IMR-90 (cell line): ENCODE measurements around the gene ZNF512B. TPM values are rescaled to one million over a fixed set of nuclear protein-coding genes. Genes with fewer than 3 reads are reported as not detected.

Source experiments
- ATAC-seq: fragments of 200-7000 bp; cut with Tn5 transposase; 2 replicates; pipeline ENCODE4 v1.9.1; 2020; ENCODE audit warnings: low read depth, mild to moderate bottlenecking, moderate library complexity
- BruUV-seq: library from RNA; stranded (reverse); fragments of 400-500 nt; replicated peaks from 2 replicates; lab custom pipeline; 2021; lab: Mats Ljungman, UMichigan
- CTCF ChIA-PET: fragments of 300-600 bp; formaldehyde crosslinking; extraction: SDS; loops from one replicate; lab custom pipeline; 2021; ENCODE audit warnings: antibody characterized with exemption; lab: Yijun Ruan, JAX
- POLR2A ChIA-PET: fragments of 300-600 bp; sonication (Branson Sonifier 250); formaldehyde crosslinking; loops from one replicate; lab custom pipeline; 2022; ENCODE audit warnings: antibody characterized with exemption; ENCODE audit not compliant: unreplicated experiment; lab: Charles Lee
- DNase-seq: peaks from one replicate; pipeline ENCODE4 v3.0.0; 2013
- H2AFZ ChIP-seq: replicated peaks from 2 replicates; pipeline ENCODE3; 2013; ENCODE audit warnings: low read length, mild to moderate bottlenecking; ENCODE audit not compliant: poor library complexity
- H2AK5ac ChIP-seq: 2 replicates; pipeline ENCODE4 v1.6.1; 2013; ENCODE audit warnings: low read depth, low read length, inconsistent platforms
- H2AK9ac ChIP-seq: replicated peaks from 2 replicates; pipeline ENCODE3; 2013; ENCODE audit warnings: mild to moderate bottlenecking, low read depth, low read length, moderate library complexity; ENCODE audit not compliant: poor library complexity
- H2BK120ac ChIP-seq: 2 replicates; pipeline ENCODE4 v1.6.1; 2013; ENCODE audit warnings: low read depth, low read length, inconsistent platforms
- H2BK15ac ChIP-seq: 3 replicates; pipeline ENCODE4 v1.6.1; 2013; ENCODE audit warnings: low read depth, low read length, inconsistent platforms
- H2BK20ac ChIP-seq: 2 replicates; pipeline ENCODE4 v1.6.1; 2013; ENCODE audit warnings: low read depth, mild to moderate bottlenecking, inconsistent platforms, low read length, moderate library complexity
- H2BK5ac ChIP-seq: 2 replicates; pipeline ENCODE4 v1.6.1; 2013; ENCODE audit warnings: mild to moderate bottlenecking, low read depth, low read length, inconsistent platforms; ENCODE audit not compliant: poor library complexity, severe bottlenecking
- H3K14ac ChIP-seq: replicated peaks from 2 replicates; pipeline ENCODE4 v1.6.1; 2013; ENCODE audit warnings: low read depth, low read length, inconsistent platforms
- H3K18ac ChIP-seq: 2 replicates; pipeline ENCODE4 v1.6.1; 2013; ENCODE audit warnings: low read depth, low read length, control low read depth
- H3K23ac ChIP-seq: 2 replicates; pipeline ENCODE4 v1.6.1; 2013; ENCODE audit warnings: low read depth, low read length, inconsistent platforms
- H3K27ac ChIP-seq: 2 replicates; pipeline ENCODE4 v1.5.1; 2013; ENCODE audit warnings: mild to moderate bottlenecking, control low read depth, low read length; ENCODE audit not compliant: insufficient read depth
- H3K27me3 ChIP-seq: 2 replicates; pipeline ENCODE4 v1.6.1; 2013; ENCODE audit warnings: low read length; ENCODE audit not compliant: control insufficient read depth, insufficient read depth
- H3K36me3 ChIP-seq: 2 replicates; pipeline ENCODE4 v1.6.1; 2013; ENCODE audit warnings: low read length, mixed read lengths; ENCODE audit not compliant: control insufficient read depth, insufficient read depth
- H3K4ac ChIP-seq: 2 replicates; pipeline ENCODE4 v1.6.1; 2013; ENCODE audit warnings: low read depth, low read length, inconsistent platforms
- H3K4me1 ChIP-seq: 2 replicates; pipeline ENCODE4 v1.6.1; 2013; ENCODE audit warnings: low read length, mixed read lengths; ENCODE audit not compliant: control insufficient read depth, insufficient read depth
- H3K4me2 ChIP-seq: 2 replicates; pipeline ENCODE4 v1.6.1; 2013; ENCODE audit warnings: low read depth, mild to moderate bottlenecking, control low read depth, low read length, moderate library complexity
- H3K4me3 ChIP-seq: 2 replicates; pipeline ENCODE4 v1.5.1; 2013; ENCODE audit warnings: low read depth, mild to moderate bottlenecking, control low read depth, low read length, moderate library complexity; ENCODE audit not compliant: insufficient read depth
- H3K56ac ChIP-seq: 2 replicates; pipeline ENCODE4 v1.6.1; 2013; ENCODE audit warnings: low read length, inconsistent platforms; ENCODE audit not compliant: insufficient read depth; ENCODE audit errors: extremely low read depth
- H3K79me1 ChIP-seq, 2 experiments: 2 replicates each; pipeline ENCODE4 v1.6.1; 2013; ENCODE audit warnings: low read length in 2 of 2, inconsistent platforms in 1 of 2, low read depth in 1 of 2
- H3K9ac ChIP-seq: 2 replicates; pipeline ENCODE4 v1.6.1; 2013; ENCODE audit warnings: low read depth, low read length, control low read depth
- H3K9me1 ChIP-seq: 2 replicates; pipeline ENCODE4 v1.6.1; 2013; ENCODE audit warnings: low read length, inconsistent platforms; ENCODE audit not compliant: insufficient read depth
- H3K9me3 ChIP-seq: 2 replicates; pipeline ENCODE4 v1.6.1; 2013; ENCODE audit warnings: low read length; ENCODE audit not compliant: control insufficient read depth, insufficient read depth
- H4K20me1 ChIP-seq: 2 replicates; pipeline ENCODE4 v1.6.1; 2013; ENCODE audit warnings: low read length, inconsistent platforms; ENCODE audit not compliant: insufficient read depth
- H4K5ac ChIP-seq: 2 replicates; pipeline ENCODE4 v1.6.1; 2013; ENCODE audit warnings: mild to moderate bottlenecking, low read depth, low read length, control low read depth
- H4K8ac ChIP-seq, 2 experiments: 2 replicates each; pipeline ENCODE4 v1.6.1; 2013; ENCODE audit warnings: low read depth in 2 of 2, low read length in 2 of 2, control low read depth in 1 of 2, inconsistent platforms in 1 of 2
- H4K91ac ChIP-seq: 2 replicates; pipeline ENCODE4 v1.6.1; 2013; ENCODE audit warnings: low read depth, low read length, inconsistent platforms; ENCODE audit not compliant: insufficient read depth
- BHLHE40 ChIP-seq: fragments of 150-350 bp; IDR thresholded peaks from 2 replicates; pipeline ENCODE4 v1.6.1; 2016; ENCODE audit warnings: mild to moderate bottlenecking, low read depth, low read length
- CEBPB ChIP-seq: IDR thresholded peaks from 2 replicates; pipeline ENCODE4 v1.6.1; 2012; ENCODE audit warnings: low read depth, low read length, improper control_type of control experiment
- CHD1 ChIP-seq: IDR thresholded peaks from 2 replicates; pipeline ENCODE4 v1.6.1; 2012; ENCODE audit warnings: low read depth, low read length, improper control_type of control experiment
- FOS ChIP-seq: fragments of 150-350 bp; IDR thresholded peaks from 2 replicates; pipeline ENCODE4 v1.6.1; 2016; ENCODE audit warnings: low read depth, low read length
- MAFK ChIP-seq: IDR thresholded peaks from 2 replicates; pipeline ENCODE4 v1.6.1; 2012; ENCODE audit warnings: low read depth, low read length, improper control_type of control experiment
- MAZ ChIP-seq: IDR thresholded peaks from 2 replicates; pipeline ENCODE4 v1.6.1; 2012; ENCODE audit warnings: low read depth, mild to moderate bottlenecking, low read length, improper control_type of control experiment, moderate library complexity, borderline replicate concordance
- MXI1 ChIP-seq: IDR thresholded peaks from 2 replicates; pipeline ENCODE4 v1.6.1; 2012; ENCODE audit warnings: low read depth, mild to moderate bottlenecking, low read length, moderate library complexity, borderline replicate concordance
- NFE2L2 ChIP-seq: fragments of 150-350 bp; IDR thresholded peaks from 2 replicates; pipeline ENCODE4 v1.6.1; 2016; ENCODE audit warnings: low read depth, mild to moderate bottlenecking, low read length
- POLR2A ChIP-seq: IDR thresholded peaks from 2 replicates; pipeline ENCODE4 v1.6.1; 2012; ENCODE audit warnings: mild to moderate bottlenecking, low read depth, low read length
- RAD21 ChIP-seq: IDR thresholded peaks from 2 replicates; pipeline ENCODE4 v1.6.1; 2012; ENCODE audit warnings: low read length, improper control_type of control experiment
- RCOR1 ChIP-seq: IDR thresholded peaks from 2 replicates; pipeline ENCODE4 v1.6.1; 2012; ENCODE audit warnings: mild to moderate bottlenecking, low read length, improper control_type of control experiment; ENCODE audit not compliant: insufficient replicate concordance
- RFX5 ChIP-seq: IDR thresholded peaks from 2 replicates; pipeline ENCODE4 v1.8.0; 2012; ENCODE audit warnings: low read depth, mild to moderate bottlenecking, low read length, moderate library complexity
- SMC3 ChIP-seq: fragments of 150-350 bp; IDR thresholded peaks from 2 replicates; pipeline ENCODE4 v1.6.1; 2016; ENCODE audit warnings: low read depth, mild to moderate bottlenecking, antibody characterized with exemption, low read length, moderate library complexity
- USF2 ChIP-seq: fragments of 150-350 bp; IDR thresholded peaks from 2 replicates; pipeline ENCODE4 v1.6.1; 2017; ENCODE audit warnings: mild to moderate bottlenecking, antibody characterized with exemption, low read length, low read depth
- WGBS, 2 experiments: methylation state at CpG; one replicate each; pipeline versions ENCODE4 v1.1.5 to v1.1.7; 2013; ENCODE audit warnings: missing lambda C conversion rate in 2 of 2; ENCODE audit not compliant: insufficient read length in 1 of 2; ENCODE audit errors: extremely low coverage in 2 of 2; 5-methylcytosine and 5-hydroxymethylcytosine counted together
- dilution Hi-C: fragments of 300-500 bp; cut with HindIII; formaldehyde crosslinking; loops from one replicate; pipeline ENCODE4 v1.14.3; 2018; ENCODE audit warnings: low sequenced_read_pairs; ENCODE audit not compliant: unreplicated experiment
- in situ Hi-C: fragments of 300-500 bp; cut with MboI; formaldehyde crosslinking; loops from 3 replicates; pipeline ENCODE4 v1.14.3; 2019; ENCODE audit warnings: low sequenced_read_pairs, inconsistent platforms, mixed read lengths
- intact Hi-C: fragments of 100-400 bp; cut with micrococcal nuclease; formaldehyde crosslinking; loops from 2 replicates; pipeline ENCODE4 v1.10.0; 2022
- polyA plus RNA-seq, 3 experiments: library from polyadenylated mRNA; depleted of rRNA; stranded (reverse); fragments of >200 nt; gene quantifications; 2 replicates each; pipeline ENCODE4 v1.2.3, GENCODE V29; 2012; ENCODE audit warnings: low replicate concordance in 1 of 3
- total RNA-seq: library from RNA; depleted of rRNA; stranded (reverse); fragments of >200 nt; gene quantifications from 2 replicates; pipeline ENCODE4 v1.2.3, GENCODE V29; 2012
- TF ChIP-seq, protein P1 (sequence below): fragments of 150-350 bp; IDR thresholded peaks from 2 replicates; pipeline ENCODE4 v1.6.1; 2016; ENCODE audit warnings: low read depth, mild to moderate bottlenecking, low read length, moderate library complexity, borderline replicate concordance
- TF ChIP-seq, protein P2 (sequence below): conservative IDR thresholded peaks from 2 replicates; pipeline ENCODE4 v1.5.1; 2012; ENCODE audit warnings: mild to moderate bottlenecking, low read depth, low read length, improper control_type of control experiment

The ZNF512B gene
- total and polyA plus RNA-seq, 2 of the 4 experiments (the other 2 are of a cell fraction), result 6.5 to 15.6 TPM

- BruUV-seq, result no TSS peak
These were observed 31.2 kb upstream of the ZNF512B start for GRCh38 chr20:64000906-64001305.

More at GRCh38 chr20:64000906-64001305, 31.2 kb upstream of the ZNF512B start:
- POLR2A ChIA-PET, result no interaction called here
- H3K9ac ChIP-seq, result no peak overlapping the region
- in situ Hi-C loops, result no loop called here
- no peak overlapping the region for H2BK15ac ChIP-seq
- H4K8ac ChIP-seq, result no peak overlapping the region
- peaks cover 26% of the 10 kb centered on the region for H4K20me1 ChIP-seq
- H2AK9ac ChIP-seq, result no peak overlapping the region
- no peak overlapping the region for H3K4ac ChIP-seq
- no peak for TF ChIP-seq POLR2A
- TF ChIP-seq MAFK, result no peak
- TF ChIP-seq MXI1, result no peak
- no peak for TF ChIP-seq RAD21
- TF ChIP-seq FOS, result no peak
- TF ChIP-seq USF2, result no peak
- no peak for TF ChIP-seq CEBPB
- TF ChIP-seq CHD1, result no peak
- no peak for TF ChIP-seq BHLHE40
- TF ChIP-seq, protein P1, sequence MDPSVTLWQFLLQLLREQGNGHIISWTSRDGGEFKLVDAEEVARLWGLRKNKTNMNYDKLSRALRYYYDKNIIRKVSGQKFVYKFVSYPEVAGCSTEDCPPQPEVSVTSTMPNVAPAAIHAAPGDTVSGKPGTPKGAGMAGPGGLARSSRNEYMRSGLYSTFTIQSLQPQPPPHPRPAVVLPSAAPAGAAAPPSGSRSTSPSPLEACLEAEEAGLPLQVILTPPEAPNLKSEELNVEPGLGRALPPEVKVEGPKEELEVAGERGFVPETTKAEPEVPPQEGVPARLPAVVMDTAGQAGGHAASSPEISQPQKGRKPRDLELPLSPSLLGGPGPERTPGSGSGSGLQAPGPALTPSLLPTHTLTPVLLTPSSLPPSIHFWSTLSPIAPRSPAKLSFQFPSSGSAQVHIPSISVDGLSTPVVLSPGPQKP, result no peak
- TF ChIP-seq NFE2L2, result no peak
- no peak for TF ChIP-seq MAZ
- TF ChIP-seq, protein P2, sequence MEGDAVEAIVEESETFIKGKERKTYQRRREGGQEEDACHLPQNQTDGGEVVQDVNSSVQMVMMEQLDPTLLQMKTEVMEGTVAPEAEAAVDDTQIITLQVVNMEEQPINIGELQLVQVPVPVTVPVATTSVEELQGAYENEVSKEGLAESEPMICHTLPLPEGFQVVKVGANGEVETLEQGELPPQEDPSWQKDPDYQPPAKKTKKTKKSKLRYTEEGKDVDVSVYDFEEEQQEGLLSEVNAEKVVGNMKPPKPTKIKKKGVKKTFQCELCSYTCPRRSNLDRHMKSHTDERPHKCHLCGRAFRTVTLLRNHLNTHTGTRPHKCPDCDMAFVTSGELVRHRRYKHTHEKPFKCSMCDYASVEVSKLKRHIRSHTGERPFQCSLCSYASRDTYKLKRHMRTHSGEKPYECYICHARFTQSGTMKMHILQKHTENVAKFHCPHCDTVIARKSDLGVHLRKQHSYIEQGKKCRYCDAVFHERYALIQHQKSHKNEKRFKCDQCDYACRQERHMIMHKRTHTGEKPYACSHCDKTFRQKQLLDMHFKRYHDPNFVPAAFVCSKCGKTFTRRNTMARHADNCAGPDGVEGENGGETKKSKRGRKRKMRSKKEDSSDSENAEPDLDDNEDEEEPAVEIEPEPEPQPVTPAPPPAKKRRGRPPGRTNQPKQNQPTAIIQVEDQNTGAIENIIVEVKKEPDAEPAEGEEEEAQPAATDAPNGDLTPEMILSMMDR, result no peak
- TF ChIP-seq RFX5, result no peak
- no peak for TF ChIP-seq RCOR1
- no peak for TF ChIP-seq SMC3
- no peaks in the 10 kb centered on the region for H3K9me3 ChIP-seq
- H4K91ac ChIP-seq, result no peak overlapping the region
- H3K18ac ChIP-seq, result no peak overlapping the region
- 0 out of 2 replicates have a peak, but pooled peaks cover 8% of the 10 kb centered on the region for H3K9me1 ChIP-seq
- CTCF ChIA-PET, result no interaction called here
- H3K23ac ChIP-seq, result no peak overlapping the region
- WGBS, 2 experiments, result 98% methylated on average over 6 of the region's 12 CpGs; no CpG with 5 or more reads in 1 of the 2 experiments
- DNase-seq, result no peak
- H3K14ac ChIP-seq, result no peak overlapping the region
- H2BK120ac ChIP-seq, result no peak overlapping the region
- H3K79me1 ChIP-seq, result peaks cover 5 to 21% of the 10 kb centered on the region in 2 experiments
- H3K27ac ChIP-seq, result no peak overlapping the region
- H4K5ac ChIP-seq, result no peak overlapping the region
- no peak overlapping the region for H2BK20ac ChIP-seq
- intact Hi-C loops, result no loop called here
- dilution Hi-C loops, result no loop called here
- ATAC-seq, result no peak
- no peak overlapping the region for H3K4me3 ChIP-seq
- H3K27me3 ChIP-seq, result no peaks in the 10 kb centered on the region
- H3K56ac ChIP-seq, result no peak overlapping the region
- H2AFZ ChIP-seq, result no peak overlapping the region
- peaks cover 2% of the 10 kb centered on the region; the same call in 1 of the 2 replicates for H3K4me1 ChIP-seq
- H2BK5ac ChIP-seq, result no peak overlapping the region
- H3K36me3 ChIP-seq, result peaks cover 68% of the 10 kb centered on the region
- no peak overlapping the region for H2AK5ac ChIP-seq
- no peak overlapping the region for H3K4me2 ChIP-seq
